B cell (primary cell): ENCODE measurements around the gene SEL1L. TPM values are rescaled to one million over a fixed set of nuclear protein-coding genes. Genes with fewer than 3 reads are reported as not detected.

ENCODE experiments used
- ATAC-seq: fragments of 200-7000 bp; cut with Tn5 transposase; one replicate; pipeline ENCODE4 v1.10.0; 2021; ENCODE audit warnings: low read depth, mild to moderate bottlenecking, moderate number of reproducible peaks, moderate library complexity
- CTCF ChIA-PET: fragments of 350-600 bp; sonication (Branson Sonifier 250); formaldehyde crosslinking; loops from one replicate; lab custom pipeline; 2021; ENCODE audit warnings: antibody characterized with exemption, inconsistent platforms; lab: Charles Lee
- POLR2A ChIA-PET: fragments of 350-600 bp; sonication (Branson Sonifier 250); formaldehyde crosslinking; loops from one replicate; lab custom pipeline; 2021; ENCODE audit warnings: antibody characterized with exemption; lab: Charles Lee
- DNase-seq: peaks from one replicate; pipeline ENCODE4 v3.0.0; 2013
- H2AFZ ChIP-seq: 2 replicates; pipeline ENCODE4 v1.6.1; 2012; ENCODE audit warnings: mild to moderate bottlenecking, low read depth, low read length; ENCODE audit not compliant: insufficient read depth, poor library complexity, severe bottlenecking
- H3K27ac ChIP-seq, 2 donors: 1 replicate in 1 of 2; 2 replicates in 1 of 2; pipeline ENCODE4 v1.5.1; 2012 to 2013; ENCODE audit warnings: low read length in 2 of 2, mild to moderate bottlenecking in 2 of 2, moderate library complexity in 1 of 2
- H3K27me3 ChIP-seq, 4 experiments: fragments of 200-600 bp in 1 of 4; sonication (generic) in 1 of 4; replicated peaks in 1 of 4; 1 replicate in 2 of 4; 2 replicates in 2 of 4; pipeline versions ENCODE4 v1.6.1 to v1.7.0; 2013 to 2016; ENCODE audit warnings: low read length in 3 of 4, mild to moderate bottlenecking in 2 of 4, mixed read lengths in 1 of 4, moderate library complexity in 1 of 4; ENCODE audit not compliant: insufficient read depth in 4 of 4, control insufficient read depth in 3 of 4; ENCODE audit errors: control extremely low read depth in 1 of 4
- H3K36me3 ChIP-seq, 2 experiments: replicated peaks in 1 of 2; 1 replicate in 1 of 2; 2 replicates in 1 of 2; pipeline versions ENCODE4 v1.6.1 to v1.7.1; 2013; ENCODE audit warnings: low read length in 1 of 2; ENCODE audit not compliant: insufficient read depth in 2 of 2, control insufficient read depth in 1 of 2; ENCODE audit errors: control extremely low read depth in 1 of 2, extremely low read depth in 1 of 2
- H3K4me1 ChIP-seq, 2 donors: fragments of 200-600 bp in 1 of 2; sonication (generic) in 1 of 2; 1 replicate in 1 of 2; 2 replicates in 1 of 2; pipeline versions ENCODE4 v1.5.1 to v1.6.1; 2013 to 2017; ENCODE audit warnings: low read length in 2 of 2; ENCODE audit not compliant: control insufficient read depth in 2 of 2, insufficient read depth in 2 of 2
- H3K4me2 ChIP-seq: replicated peaks from 2 replicates; pipeline ENCODE3; 2012; ENCODE audit warnings: mild to moderate bottlenecking, low read depth, low read length; ENCODE audit not compliant: poor library complexity, severe bottlenecking
- H3K4me3 ChIP-seq, 5 experiments: fragments of 200-600 bp in 1 of 5; sonication (generic) in 1 of 5; 1 replicate in 3 of 5; 2 replicates in 2 of 5; pipeline versions ENCODE4 v1.5.1 to v1.7.0; 2011 to 2016; ENCODE audit warnings: low read length in 4 of 5, mild to moderate bottlenecking in 4 of 5, low read depth in 2 of 5, control low read depth in 1 of 5, moderate library complexity in 1 of 5; ENCODE audit not compliant: insufficient read depth in 1 of 5; ENCODE audit errors: control extremely low read depth in 1 of 5, extremely low read depth in 1 of 5
- H3K79me2 ChIP-seq: fragments of 200-600 bp; sonication (generic); one replicate; pipeline ENCODE4 v1.6.0; 2016; ENCODE audit warnings: low read length; ENCODE audit not compliant: control insufficient read depth, insufficient read depth
- H3K9ac ChIP-seq: fragments of 200-600 bp; sonication (generic); 2 replicates; pipeline ENCODE4 v1.6.1; 2017; ENCODE audit warnings: mild to moderate bottlenecking, low read length, moderate library complexity
- H3K9me3 ChIP-seq, 3 donors: one replicate each; pipeline versions ENCODE4 v1.6.1 to v1.7.1; 2013; ENCODE audit warnings: low read length in 2 of 3; ENCODE audit not compliant: control insufficient read depth in 2 of 3, insufficient read depth in 1 of 3; ENCODE audit errors: control extremely low read depth in 1 of 3
- H4K20me1 ChIP-seq: 2 replicates; pipeline ENCODE4 v1.6.0; 2012; ENCODE audit warnings: mild to moderate bottlenecking, low read length; ENCODE audit not compliant: insufficient read depth, control insufficient read depth, poor library complexity, severe bottlenecking
- H3K27ac Mint-ChIP-seq: one replicate; pipeline ENCODE4 v1.8.0; 2021; ENCODE audit warnings: mixed read lengths
- H3K27me3 Mint-ChIP-seq: one replicate; pipeline ENCODE4 v1.8.0; 2021; ENCODE audit warnings: mixed read lengths
- H3K4me1 Mint-ChIP-seq: one replicate; pipeline ENCODE4 v1.8.0; 2021; ENCODE audit warnings: mixed read lengths
- H3K4me3 Mint-ChIP-seq: one replicate; pipeline ENCODE4 v1.8.0; 2021; ENCODE audit warnings: mixed read lengths
- H3K9me3 Mint-ChIP-seq: one replicate; pipeline ENCODE4 v1.8.0; 2022; ENCODE audit warnings: mixed read lengths; ENCODE audit not compliant: insufficient read depth
- EZH2 ChIP-seq: IDR thresholded peaks from 2 replicates; pipeline ENCODE4 v1.6.1; 2012; ENCODE audit warnings: borderline replicate concordance, low read depth, mild to moderate bottlenecking, moderate library complexity, low read length; ENCODE audit not compliant: insufficient read depth, poor library complexity, severe bottlenecking
- WGBS: methylation state at CpG from one replicate; pipeline ENCODE4 v1.1.5; 2013; ENCODE audit warnings: missing lambda C conversion rate; ENCODE audit not compliant: insufficient coverage; 5-methylcytosine and 5-hydroxymethylcytosine counted together
- intact Hi-C: fragments of 100-400 bp; cut with micrococcal nuclease; formaldehyde crosslinking; loops from one replicate; pipeline ENCODE4 v1.10.0; 2022
- polyA plus RNA-seq: library from polyadenylated mRNA; depleted of rRNA; stranded (reverse); fragments of >200 nt; gene quantifications from 2 replicates; pipeline ENCODE4 v1.2.3, GENCODE V29; 2012
- total RNA-seq, 2 donors: library from RNA; stranded (reverse); fragments of 120-200 nt in 1 of 2; gene quantifications; 1 replicate in 1 of 2; 2 replicates in 1 of 2; pipeline versions ENCODE4 v1.2.3 to v1.2.4, GENCODE V29; 2013 to 2022
- TF ChIP-seq, protein P1 (sequence below): fragments of 200-600 bp; IDR thresholded peaks from one replicate; pipeline ENCODE4 v1.8.0; 2022; ENCODE audit warnings: antibody characterized with exemption, mild to moderate bottlenecking

SEL1L gene
- total and polyA plus RNA-seq, 2 donors (not counting 1 experiment from before 2014, with no cell fraction given), result 7.3 to 50.0 TPM

DNA sequence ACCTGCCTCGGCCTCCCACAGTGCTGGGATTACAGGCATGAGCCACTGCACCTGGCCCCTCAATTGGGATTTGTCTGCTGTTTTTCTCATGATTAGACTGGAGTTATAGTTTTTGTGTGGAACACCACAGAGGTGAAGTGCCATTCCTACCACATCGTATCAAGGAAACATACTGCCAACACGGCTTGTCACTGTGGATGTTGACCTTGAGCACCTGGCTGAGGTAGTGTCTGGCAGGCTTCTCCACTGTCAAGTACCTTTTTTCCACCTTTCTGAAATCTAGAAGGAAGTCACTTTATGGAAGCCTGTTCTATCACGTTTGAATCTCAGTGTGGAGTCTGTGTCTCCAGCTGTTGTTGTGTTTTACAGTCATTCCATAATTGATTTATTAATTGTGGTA lies 21.4 kb upstream of the SEL1L start:
- no peak for TF ChIP-seq EZH2
- TF ChIP-seq, protein P1, sequence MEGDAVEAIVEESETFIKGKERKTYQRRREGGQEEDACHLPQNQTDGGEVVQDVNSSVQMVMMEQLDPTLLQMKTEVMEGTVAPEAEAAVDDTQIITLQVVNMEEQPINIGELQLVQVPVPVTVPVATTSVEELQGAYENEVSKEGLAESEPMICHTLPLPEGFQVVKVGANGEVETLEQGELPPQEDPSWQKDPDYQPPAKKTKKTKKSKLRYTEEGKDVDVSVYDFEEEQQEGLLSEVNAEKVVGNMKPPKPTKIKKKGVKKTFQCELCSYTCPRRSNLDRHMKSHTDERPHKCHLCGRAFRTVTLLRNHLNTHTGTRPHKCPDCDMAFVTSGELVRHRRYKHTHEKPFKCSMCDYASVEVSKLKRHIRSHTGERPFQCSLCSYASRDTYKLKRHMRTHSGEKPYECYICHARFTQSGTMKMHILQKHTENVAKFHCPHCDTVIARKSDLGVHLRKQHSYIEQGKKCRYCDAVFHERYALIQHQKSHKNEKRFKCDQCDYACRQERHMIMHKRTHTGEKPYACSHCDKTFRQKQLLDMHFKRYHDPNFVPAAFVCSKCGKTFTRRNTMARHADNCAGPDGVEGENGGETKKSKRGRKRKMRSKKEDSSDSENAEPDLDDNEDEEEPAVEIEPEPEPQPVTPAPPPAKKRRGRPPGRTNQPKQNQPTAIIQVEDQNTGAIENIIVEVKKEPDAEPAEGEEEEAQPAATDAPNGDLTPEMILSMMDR, result no peak
- Histone ChIP-seq H3K9me3 (peaks cover 1 to 7% (median 7%) of the 10 kb centered on the region in 3 donors), H3K4me1 (no peaks in the 10 kb centered on the region), H4K20me1 (no peaks in the 10 kb centered on the region), H3K4me3 (no peak overlapping the region), H3K79me2 (no peaks in the 10 kb centered on the region), H3K36me3 (no peaks in the 10 kb centered on the region), H2AFZ (no peak overlapping the region), H3K9ac (no peak overlapping the region), H3K4me2 (no peak overlapping the region), H3K27ac (no peak overlapping the region), H3K27me3 (no peaks in the 10 kb centered on the region)
- no peaks in the 10 kb centered on the region for H3K27me3 Mint-ChIP-seq
- H3K27ac Mint-ChIP-seq, result no peak overlapping the region
- DNase-seq (no peak), ATAC-seq (no peak)
- ChIA-PET POLR2A (interaction anchor here (0.7 kb wide), 1 partner anchor 27 kb away, joined by 3 read pairs; no protein-coding TSS in a partner anchor), CTCF (no interaction called here)
- WGBS, result 90% methylated on average over 2 of the region's 4 CpGs
- H3K9me3 Mint-ChIP-seq, result peaks cover 4% of the 10 kb centered on the region
- intact Hi-C loops, result no loop called here
- H3K4me3 Mint-ChIP-seq, result no peak overlapping the region
- H3K4me1 Mint-ChIP-seq, result peaks cover 6% of the 10 kb centered on the region

DNA sequence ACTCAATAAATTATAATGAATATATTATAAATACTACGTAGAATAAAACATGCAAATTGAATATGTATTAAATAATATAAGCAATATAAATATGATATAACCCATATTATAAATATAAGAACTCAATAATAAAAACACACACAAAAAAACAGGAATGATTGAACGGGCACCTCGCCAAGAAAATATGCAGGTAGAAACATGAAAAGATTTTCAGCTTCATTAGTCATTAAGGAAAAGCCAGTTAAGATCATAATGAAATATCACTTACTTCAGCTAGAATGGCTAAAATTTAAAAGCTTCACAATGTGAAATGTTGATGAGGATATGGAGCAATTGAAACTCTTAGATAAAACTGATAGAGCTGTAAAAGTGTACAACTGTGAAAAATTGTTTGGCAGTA lies 17.8 kb upstream of the SEL1L start:
- Histone ChIP-seq H3K4me3 (no peak overlapping the region), H4K20me1 (no peaks in the 10 kb centered on the region), H3K9me3 (peaks cover 0 to 2% (median 0%) of the 10 kb centered on the region in 3 donors), H3K27ac (no peak overlapping the region), H3K9ac (no peak overlapping the region), H2AFZ (no peak overlapping the region), H3K4me1 (no peaks in the 10 kb centered on the region), H3K27me3 (no peaks in the 10 kb centered on the region), H3K79me2 (no peaks in the 10 kb centered on the region), H3K36me3 (no peaks in the 10 kb centered on the region), H3K4me2 (no peak overlapping the region)
- Mint-ChIP-seq H3K27me3 (no peaks in the 10 kb centered on the region), H3K4me1 (peaks cover 10% of the 10 kb centered on the region), H3K9me3 (no peaks in the 10 kb centered on the region), H3K4me3 (no peak overlapping the region), H3K27ac (no peak overlapping the region)
- TF ChIP-seq, protein P1, result no peak
- no peak for TF ChIP-seq EZH2
- ChIA-PET CTCF (no interaction called here), POLR2A (no interaction called here)
- no peak for ATAC-seq
- intact Hi-C loops, result no loop called here
- DNase-seq, result no peak
- WGBS, result no CpG with 5 or more reads among the region's 3 CpGs
